ENCODE measurements around the gene ZFP36L1. TPM values are rescaled to one million over a fixed set of nuclear protein-coding genes. Genes with fewer than 3 reads are reported as not detected.

Gene ZFP36L1
- total RNA-seq, 2 donors from 2014 or later, result 99.4 to 99.6 TPM

GRCh38 chr14:68814539-68815297 is 21.9 kb upstream of the ZFP36L1 start:
- Mint-ChIP-seq H3K9me3 (no peaks in the 10 kb centered on the region), H3K4me3 (peak overlapping the region; percentile 41), H3K4me1 (peaks cover 37% of the 10 kb centered on the region), H3K36me3 (ENCODE audit: low read depth) (no peaks in the 10 kb centered on the region), H3K27me3 (ENCODE audit: insufficient read depth) (peaks cover 5% of the 10 kb centered on the region), H3K27ac (peak overlapping the region; percentile 65)
- no peak overlapping the region for H3K9ac ChIP-seq (ENCODE audit: extremely low read depth, low read length, poor library complexity, severe bottlenecking)
- H3K4me3 ChIP-seq (ENCODE audit: low read length), result no peak overlapping the region
- H3K36me3 ChIP-seq (ENCODE audit: control insufficient read depth, insufficient read depth, low read length), result no peaks in the 10 kb centered on the region
- peak; percentile 27 for TF ChIP-seq CTCF (conservative IDR thresholded peaks at IDR 0.05)
- no peaks in the 10 kb centered on the region for H3K27me3 ChIP-seq (ENCODE audit: control insufficient read depth, insufficient read depth, low read length, poor library complexity, severe bottlenecking)
- H3K27ac ChIP-seq (ENCODE audit: low read depth, low read length), result peak overlapping the region; percentile 72
- no peaks in the 10 kb centered on the region for H3K9me3 ChIP-seq (ENCODE audit: control insufficient read depth, low read length)
- WGBS, 2 experiments (ENCODE audit: insufficient coverage in 1 of 2, insufficient read length in 1 of 2), result 21 to 26% methylated on average over 4 to 12 of the region's 12 CpGs
- peak; percentile 88 for DNase-seq
- H3K4me1 ChIP-seq (ENCODE audit: control insufficient read depth, insufficient read depth, low read length), result peaks cover 9% of the 10 kb centered on the region

GRCh38 chr14:68814238-68814538 is 21.3 kb upstream of the ZFP36L1 start:
- H3K9ac ChIP-seq (ENCODE audit: extremely low read depth, low read length, poor library complexity, severe bottlenecking), result no peak overlapping the region
- WGBS, 2 experiments (ENCODE audit: insufficient coverage in 1 of 2, insufficient read length in 1 of 2), result 58 to 63% methylated on average over 2 of the region's 2 CpGs
- no peak overlapping the region for H3K4me3 ChIP-seq (ENCODE audit: low read length)
- H3K4me1 ChIP-seq (ENCODE audit: control insufficient read depth, insufficient read depth, low read length), result peaks cover 9% of the 10 kb centered on the region
- Mint-ChIP-seq H3K9me3 (no peaks in the 10 kb centered on the region), H3K4me1 (peaks cover 32% of the 10 kb centered on the region), H3K36me3 (ENCODE audit: low read depth) (no peaks in the 10 kb centered on the region), H3K27ac (peak overlapping the region; percentile 65), H3K4me3 (peak overlapping the region; percentile 41), H3K27me3 (ENCODE audit: insufficient read depth) (peaks cover 5% of the 10 kb centered on the region)
- no peaks in the 10 kb centered on the region for H3K36me3 ChIP-seq (ENCODE audit: control insufficient read depth, insufficient read depth, low read length)
- no peaks in the 10 kb centered on the region for H3K27me3 ChIP-seq (ENCODE audit: control insufficient read depth, insufficient read depth, low read length, poor library complexity, severe bottlenecking)
- no peak overlapping the region for H3K27ac ChIP-seq (ENCODE audit: low read depth, low read length)
- H3K9me3 ChIP-seq (ENCODE audit: control insufficient read depth, low read length), result no peaks in the 10 kb centered on the region
- TF ChIP-seq CTCF (conservative IDR thresholded peaks at IDR 0.05), result no peak
- no peak for DNase-seq

GRCh38 chr14:68813318-68813838 is 20.5 kb upstream of the ZFP36L1 start:
- no peak overlapping the region for H3K27ac ChIP-seq (ENCODE audit: low read depth, low read length)
- peaks cover 37% of the 10 kb centered on the region for H3K4me1 Mint-ChIP-seq
- H3K4me3 Mint-ChIP-seq, result no peak overlapping the region
- 68 to 90% methylated on average over 3 to 5 of the region's 5 CpGs for WGBS, 2 experiments (ENCODE audit: insufficient coverage in 1 of 2, insufficient read length in 1 of 2)
- peaks cover 7% of the 10 kb centered on the region for H3K27me3 Mint-ChIP-seq (ENCODE audit: insufficient read depth)
- H3K27me3 ChIP-seq (ENCODE audit: control insufficient read depth, insufficient read depth, low read length, poor library complexity, severe bottlenecking), result no peaks in the 10 kb centered on the region
- no peaks in the 10 kb centered on the region for H3K9me3 Mint-ChIP-seq
- H3K4me1 ChIP-seq (ENCODE audit: control insufficient read depth, insufficient read depth, low read length), result peaks cover 9% of the 10 kb centered on the region
- no peak overlapping the region for H3K27ac Mint-ChIP-seq
- DNase-seq, result peak; percentile 43
- no peaks in the 10 kb centered on the region for H3K36me3 Mint-ChIP-seq (ENCODE audit: low read depth)
- TF ChIP-seq CTCF (conservative IDR thresholded peaks at IDR 0.05), result no peak
- H3K9me3 ChIP-seq (ENCODE audit: control insufficient read depth, low read length), result no peaks in the 10 kb centered on the region
- no peak overlapping the region for H3K9ac ChIP-seq (ENCODE audit: extremely low read depth, low read length, poor library complexity, severe bottlenecking)
- H3K4me3 ChIP-seq (ENCODE audit: low read length), result no peak overlapping the region
- no peaks in the 10 kb centered on the region for H3K36me3 ChIP-seq (ENCODE audit: control insufficient read depth, insufficient read depth, low read length)
